PC-3 (cell line): ENCODE results near the gene CORO2B. TPM values are rescaled to one million over a fixed set of nuclear protein-coding genes. Genes with fewer than 3 reads are reported as not detected.

ENCODE experiments used
- ATAC-seq: fragments of 200-7000 bp; cut with Tn5 transposase; 2 replicates; pipeline ENCODE4 v1.9.1; 2020; ENCODE audit warnings: mild to moderate bottlenecking, moderate library complexity
- BruUV-seq: library from RNA; stranded (reverse); fragments of 400-500 nt; replicated peaks from 2 replicates; lab custom pipeline; 2021; lab: Mats Ljungman, UMichigan
- CTCF ChIA-PET: fragments of 300-600 bp; sonication (Branson Sonifier 250); formaldehyde crosslinking; loops from one replicate; lab custom pipeline; 2022; ENCODE audit warnings: antibody characterized with exemption; lab: Charles Lee
- POLR2A ChIA-PET: fragments of 300-600 bp; sonication (Branson Sonifier 250); formaldehyde crosslinking; loops from one replicate; lab custom pipeline; 2022; ENCODE audit warnings: antibody characterized with exemption; ENCODE audit not compliant: unreplicated experiment; lab: Charles Lee
- DNase-seq: peaks from one replicate; pipeline ENCODE4 v3.0.0-alpha.2; 2015
- H2AFZ ChIP-seq: fragments of 300-600 bp; sonication (generic); 2 replicates; pipeline ENCODE4 v1.6.0; 2016; ENCODE audit warnings: antibody characterized with exemption, low read length
- H3F3A ChIP-seq: fragments of 300-600 bp; sonication (generic); one replicate; pipeline ENCODE4 v1.6.0; 2017; ENCODE audit warnings: antibody characterized with exemption, low read length, control low read depth, mild to moderate bottlenecking; ENCODE audit not compliant: unreplicated experiment
- H3K27ac ChIP-seq: fragments of 300-600 bp; sonication (generic); 2 replicates; pipeline ENCODE4 v1.5.1; 2016; ENCODE audit warnings: mild to moderate bottlenecking, low read length
- H3K27me3 ChIP-seq: fragments of 300-600 bp; sonication (generic); 2 replicates; pipeline ENCODE4 v1.6.1; 2016; ENCODE audit warnings: low read length, mixed read lengths
- H3K36me3 ChIP-seq: fragments of 300-600 bp; sonication (generic); 2 replicates; pipeline ENCODE4 v1.6.1; 2016; ENCODE audit warnings: low read depth, mixed run types, low read length, mixed read lengths
- H3K4me1 ChIP-seq: fragments of 300-600 bp; sonication (generic); 2 replicates; pipeline ENCODE4 v1.5.1; 2016; ENCODE audit warnings: low read length; ENCODE audit not compliant: insufficient read depth
- H3K4me2 ChIP-seq: fragments of 300-600 bp; sonication (generic); 2 replicates; pipeline ENCODE4 v1.6.0; 2016; ENCODE audit warnings: low read length
- H3K4me3 ChIP-seq: fragments of 300-600 bp; sonication (generic); 2 replicates; pipeline ENCODE4 v1.5.1; 2016; ENCODE audit warnings: mild to moderate bottlenecking, low read length, mixed read lengths
- H3K79me2 ChIP-seq: fragments of 300-600 bp; sonication (generic); 2 replicates; pipeline ENCODE4 v1.6.1; 2017; ENCODE audit warnings: low read length, mixed read lengths
- H3K9ac ChIP-seq: fragments of 300-600 bp; sonication (generic); 2 replicates; pipeline ENCODE4 v1.6.0; 2016; ENCODE audit warnings: mild to moderate bottlenecking, low read length
- H3K9me2 ChIP-seq: fragments of 300-600 bp; sonication (generic); replicated peaks from 2 replicates; pipeline ENCODE4 v1.6.1; 2016; ENCODE audit warnings: mixed run types, low read length, mixed read lengths
- H3K9me3 ChIP-seq: fragments of 300-600 bp; sonication (generic); 2 replicates; pipeline ENCODE4 v1.6.1; 2016; ENCODE audit warnings: low read length, mixed read lengths
- H4K20me1 ChIP-seq: fragments of 300-600 bp; sonication (generic); 2 replicates; pipeline ENCODE4 v1.6.1; 2016; ENCODE audit warnings: low read length, mixed read lengths
- EZH2 ChIP-seq: fragments of 300-600 bp; sonication (generic); IDR thresholded peaks from one replicate; pipeline ENCODE4 v1.6.1; 2017; ENCODE audit warnings: antibody characterized with exemption, mild to moderate bottlenecking, low read length; ENCODE audit not compliant: unreplicated experiment
- EZH2phosphoT487 ChIP-seq: fragments of 300-600 bp; sonication (generic); IDR thresholded peaks from 2 replicates; pipeline ENCODE4 v1.6.1; 2018; ENCODE audit warnings: mild to moderate bottlenecking, antibody characterized with exemption, low read length, borderline replicate concordance
- intact Hi-C: fragments of 100-400 bp; cut with micrococcal nuclease; formaldehyde crosslinking; loops from 2 replicates; pipeline ENCODE4 v1.9.0; 2023
- total RNA-seq: library from RNA; depleted of rRNA; stranded (reverse); fragments of >200 nt; gene quantifications from 2 replicates; pipeline ENCODE4 v1.2.3, GENCODE V29; 2014
- TF ChIP-seq, protein P1 (sequence below): fragments of 300-600 bp; sonication (generic); conservative IDR thresholded peaks from 2 replicates; pipeline ENCODE4 v1.5.1; 2017; ENCODE audit warnings: antibody characterized with exemption, low read depth, mild to moderate bottlenecking, low read length

The CORO2B gene
- total RNA-seq, 1 experiment from 2014 or later: 0.66 TPM

DNA sequence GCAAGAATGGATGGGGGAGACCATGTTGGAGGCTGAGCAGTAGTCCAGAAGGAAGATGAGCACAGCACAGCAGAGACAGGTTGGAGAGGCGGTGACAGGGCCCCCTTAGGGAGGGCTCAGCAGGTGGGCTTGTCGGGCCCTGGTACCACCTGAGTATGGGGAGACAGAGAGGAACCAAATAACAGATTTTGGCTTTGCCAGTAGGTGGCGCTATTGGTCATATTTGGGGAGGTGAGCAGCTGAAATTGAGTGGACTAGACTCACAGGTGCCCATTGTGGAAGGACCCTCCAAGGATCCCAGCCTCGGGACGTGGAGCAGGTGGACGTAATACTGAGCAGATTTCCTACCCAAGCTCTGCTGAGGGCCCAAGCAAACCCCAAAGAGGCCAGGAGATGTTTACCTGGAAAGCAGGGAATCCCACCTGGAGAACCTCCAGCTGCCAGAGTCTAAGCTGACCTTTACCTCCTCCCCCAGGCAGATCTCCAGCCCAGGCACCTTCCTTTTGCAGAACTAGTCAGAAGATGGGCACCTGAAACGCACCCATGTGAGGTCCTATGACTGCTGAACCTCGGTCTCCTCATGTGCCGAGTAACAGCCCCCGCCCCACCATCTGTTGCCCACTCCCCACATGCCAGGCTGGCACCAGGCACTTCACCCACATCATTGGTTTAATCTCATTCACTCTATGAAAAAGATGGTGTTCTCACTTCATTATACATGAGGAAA, 24.6 kb upstream of the CORO2B start:
- ChIA-PET POLR2A (no interaction called here), CTCF (interaction anchor here (0.6 to 1.5 kb wide), 3 partner anchors 120 to 357 kb away, joined by 4 to 17 read pairs (median 5); no protein-coding TSS in a partner anchor)
- DNase-seq (peak; percentile 88), ATAC-seq (peak; percentile 54)
- Histone ChIP-seq H3K9me3 (no peaks in the 10 kb centered on the region), H3K4me2 (no peak overlapping the region), H3F3A (no peaks in the 10 kb centered on the region), H3K27me3 (no peaks in the 10 kb centered on the region), H4K20me1 (no peaks in the 10 kb centered on the region), H3K9ac (no peak overlapping the region), H3K79me2 (no peaks in the 10 kb centered on the region), H3K36me3 (no peaks in the 10 kb centered on the region), H3K27ac (no peak overlapping the region), H3K9me2 (no peaks in the 10 kb centered on the region), H2AFZ (no peak overlapping the region), H3K4me1 (no peaks in the 10 kb centered on the region; the same call in 1 of the 2 replicates), H3K4me3 (no peak overlapping the region)
- no TSS peak for BruUV-seq
- intact Hi-C loops: loop anchor here (5.0 kb wide), 1 partner anchor 368 kb away; no protein-coding TSS in a partner anchor
- no peak for TF ChIP-seq EZH2
- no peak for TF ChIP-seq EZH2phosphoT487
- TF ChIP-seq, protein P1, sequence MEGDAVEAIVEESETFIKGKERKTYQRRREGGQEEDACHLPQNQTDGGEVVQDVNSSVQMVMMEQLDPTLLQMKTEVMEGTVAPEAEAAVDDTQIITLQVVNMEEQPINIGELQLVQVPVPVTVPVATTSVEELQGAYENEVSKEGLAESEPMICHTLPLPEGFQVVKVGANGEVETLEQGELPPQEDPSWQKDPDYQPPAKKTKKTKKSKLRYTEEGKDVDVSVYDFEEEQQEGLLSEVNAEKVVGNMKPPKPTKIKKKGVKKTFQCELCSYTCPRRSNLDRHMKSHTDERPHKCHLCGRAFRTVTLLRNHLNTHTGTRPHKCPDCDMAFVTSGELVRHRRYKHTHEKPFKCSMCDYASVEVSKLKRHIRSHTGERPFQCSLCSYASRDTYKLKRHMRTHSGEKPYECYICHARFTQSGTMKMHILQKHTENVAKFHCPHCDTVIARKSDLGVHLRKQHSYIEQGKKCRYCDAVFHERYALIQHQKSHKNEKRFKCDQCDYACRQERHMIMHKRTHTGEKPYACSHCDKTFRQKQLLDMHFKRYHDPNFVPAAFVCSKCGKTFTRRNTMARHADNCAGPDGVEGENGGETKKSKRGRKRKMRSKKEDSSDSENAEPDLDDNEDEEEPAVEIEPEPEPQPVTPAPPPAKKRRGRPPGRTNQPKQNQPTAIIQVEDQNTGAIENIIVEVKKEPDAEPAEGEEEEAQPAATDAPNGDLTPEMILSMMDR: peak; percentile 83

DNA sequence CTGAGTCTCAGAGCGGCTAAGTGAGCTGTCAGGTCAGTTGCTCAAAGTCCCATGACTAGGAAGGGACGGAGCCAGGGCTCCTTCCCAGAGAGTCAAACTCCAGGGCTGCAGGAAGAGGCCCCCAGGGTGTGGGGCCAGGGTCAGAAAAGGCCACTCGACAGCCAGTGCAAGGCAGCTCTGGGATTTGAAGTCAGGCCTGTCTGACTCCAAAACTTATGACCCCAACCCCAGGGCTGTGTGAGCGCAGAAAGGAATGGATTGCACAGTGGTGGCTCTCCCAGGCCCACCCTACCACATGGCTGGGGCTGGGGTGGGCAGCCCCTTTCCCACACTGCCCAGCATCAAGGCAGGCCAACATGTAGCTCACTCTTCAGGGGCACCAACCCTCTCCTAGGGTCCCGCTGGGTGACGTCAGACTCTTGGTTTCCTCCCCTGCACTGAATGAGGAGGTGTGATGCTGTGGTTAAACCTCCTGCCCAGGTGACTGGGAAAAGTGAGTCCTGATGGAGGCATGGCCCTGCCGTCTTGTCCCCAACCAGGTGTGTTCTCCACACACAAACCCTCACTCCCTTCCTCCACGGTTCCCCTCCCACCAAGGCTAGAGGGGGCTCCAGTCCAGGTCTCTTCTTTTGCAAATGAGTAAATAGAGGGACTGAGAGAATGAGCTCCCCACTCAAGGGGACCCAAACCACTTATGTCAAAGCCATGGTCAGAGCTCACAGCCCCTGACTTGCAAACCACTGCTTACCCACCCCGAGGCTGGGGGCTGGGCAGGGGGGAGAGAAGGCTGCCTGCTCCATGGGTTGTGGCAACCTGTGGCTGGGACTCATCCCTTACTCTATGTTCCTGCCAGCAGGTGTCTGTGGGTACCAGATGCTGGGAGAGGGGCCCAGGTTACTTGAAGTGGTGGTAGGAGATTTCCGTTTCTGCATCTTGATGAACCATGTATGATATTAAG, 23.8 kb upstream of the CORO2B start:
- Histone ChIP-seq H3K79me2 (no peaks in the 10 kb centered on the region), H4K20me1 (no peaks in the 10 kb centered on the region), H3K27me3 (no peaks in the 10 kb centered on the region), H3F3A (no peaks in the 10 kb centered on the region), H2AFZ (no peak overlapping the region), H3K9me2 (no peaks in the 10 kb centered on the region), H3K4me2 (no peak overlapping the region), H3K36me3 (no peaks in the 10 kb centered on the region), H3K4me1 (no peaks in the 10 kb centered on the region; the same call in 1 of the 2 replicates), H3K9me3 (no peaks in the 10 kb centered on the region), H3K9ac (no peak overlapping the region), H3K27ac (no peak overlapping the region), H3K4me3 (no peak overlapping the region)
- ATAC-seq (no peak), DNase-seq (no peak)
- TF ChIP-seq EZH2phosphoT487: no peak
- no peak for TF ChIP-seq EZH2
- TF ChIP-seq, protein P1: no peak
- intact Hi-C loops: loop anchor here (5.0 kb wide), 1 partner anchor 367 kb away; no protein-coding TSS in a partner anchor
- ChIA-PET POLR2A (no interaction called here), CTCF (interaction anchor here (0.6 to 1.5 kb wide), 3 partner anchors 119 to 356 kb away, joined by 4 to 17 read pairs (median 5); no protein-coding TSS in a partner anchor)
- no TSS peak for BruUV-seq
